ENCODE results near the gene FSTL3. TPM values are rescaled to one million over a fixed set of nuclear protein-coding genes. Genes with fewer than 3 reads are reported as not detected.
A peak's percentile ranks its signal among the peaks of the same experiment; 100 is the strongest.

The FSTL3 gene
- total and polyA plus RNA-seq, 7 donors, result 4.3 to 30.3 (median 6.3) TPM

DNA sequence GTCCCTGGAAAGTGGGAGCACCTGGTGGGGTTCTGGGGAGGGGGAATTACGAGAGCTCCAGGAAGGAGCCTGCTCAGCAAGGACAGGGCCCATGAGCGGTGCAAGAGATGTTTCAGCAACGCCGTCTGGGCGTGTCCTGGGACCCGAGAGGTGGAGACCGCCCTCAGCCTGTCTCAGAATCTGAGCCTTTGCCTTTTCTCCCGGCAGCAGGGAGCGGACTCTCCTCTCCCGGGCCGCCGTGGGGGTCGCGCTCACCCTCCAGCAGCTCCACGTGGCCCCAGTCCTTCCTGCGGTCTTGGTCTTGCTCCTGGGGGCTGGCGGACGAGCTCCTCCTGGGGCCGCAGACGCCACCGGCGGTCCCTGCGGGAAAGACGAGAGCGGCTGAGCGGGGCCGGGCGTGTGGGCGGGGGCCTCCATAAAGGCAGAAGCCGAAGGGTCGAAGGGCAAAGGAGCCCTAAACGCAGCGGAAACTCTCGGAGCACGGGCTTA, 43.6 kb upstream of the FSTL3 start:
- peak overlapping the region; percentile 96 for H3K4me3 ChIP-seq
- peak overlapping the region; percentile 86 for H3K27ac ChIP-seq
- H3K9me3 ChIP-seq, result no peaks in the 10 kb centered on the region
- DNase-seq (no peak), ATAC-seq (peak in 2 of 4 donors; percentile 6 to 12)
- H3K27me3 ChIP-seq (ENCODE audit: insufficient read depth in 3 of 3, low read length in 2 of 3), result no peaks in the 10 kb centered on the region
- 3 to 5% (median 4%) methylated on average over 32 to 35 of the region's 35 CpGs for WGBS, 3 donors
- TF ChIP-seq, protein P1, sequence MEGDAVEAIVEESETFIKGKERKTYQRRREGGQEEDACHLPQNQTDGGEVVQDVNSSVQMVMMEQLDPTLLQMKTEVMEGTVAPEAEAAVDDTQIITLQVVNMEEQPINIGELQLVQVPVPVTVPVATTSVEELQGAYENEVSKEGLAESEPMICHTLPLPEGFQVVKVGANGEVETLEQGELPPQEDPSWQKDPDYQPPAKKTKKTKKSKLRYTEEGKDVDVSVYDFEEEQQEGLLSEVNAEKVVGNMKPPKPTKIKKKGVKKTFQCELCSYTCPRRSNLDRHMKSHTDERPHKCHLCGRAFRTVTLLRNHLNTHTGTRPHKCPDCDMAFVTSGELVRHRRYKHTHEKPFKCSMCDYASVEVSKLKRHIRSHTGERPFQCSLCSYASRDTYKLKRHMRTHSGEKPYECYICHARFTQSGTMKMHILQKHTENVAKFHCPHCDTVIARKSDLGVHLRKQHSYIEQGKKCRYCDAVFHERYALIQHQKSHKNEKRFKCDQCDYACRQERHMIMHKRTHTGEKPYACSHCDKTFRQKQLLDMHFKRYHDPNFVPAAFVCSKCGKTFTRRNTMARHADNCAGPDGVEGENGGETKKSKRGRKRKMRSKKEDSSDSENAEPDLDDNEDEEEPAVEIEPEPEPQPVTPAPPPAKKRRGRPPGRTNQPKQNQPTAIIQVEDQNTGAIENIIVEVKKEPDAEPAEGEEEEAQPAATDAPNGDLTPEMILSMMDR (IDR thresholded peaks at IDR 0.05), result no peak
- H3K4me1 ChIP-seq, result peaks cover 14% of the 10 kb centered on the region
- intact Hi-C loops (cut with DNase I), result loop anchor here in 1 of 2 donors (5.0 kb wide), 1 partner anchor 55 kb away; no protein-coding TSS in a partner anchor
- peaks cover 0 to 35% of the 10 kb centered on the region in 2 donors for H3K36me3 ChIP-seq (ENCODE audit: insufficient read depth in 1 of 2, low read depth in 1 of 2)

DNA sequence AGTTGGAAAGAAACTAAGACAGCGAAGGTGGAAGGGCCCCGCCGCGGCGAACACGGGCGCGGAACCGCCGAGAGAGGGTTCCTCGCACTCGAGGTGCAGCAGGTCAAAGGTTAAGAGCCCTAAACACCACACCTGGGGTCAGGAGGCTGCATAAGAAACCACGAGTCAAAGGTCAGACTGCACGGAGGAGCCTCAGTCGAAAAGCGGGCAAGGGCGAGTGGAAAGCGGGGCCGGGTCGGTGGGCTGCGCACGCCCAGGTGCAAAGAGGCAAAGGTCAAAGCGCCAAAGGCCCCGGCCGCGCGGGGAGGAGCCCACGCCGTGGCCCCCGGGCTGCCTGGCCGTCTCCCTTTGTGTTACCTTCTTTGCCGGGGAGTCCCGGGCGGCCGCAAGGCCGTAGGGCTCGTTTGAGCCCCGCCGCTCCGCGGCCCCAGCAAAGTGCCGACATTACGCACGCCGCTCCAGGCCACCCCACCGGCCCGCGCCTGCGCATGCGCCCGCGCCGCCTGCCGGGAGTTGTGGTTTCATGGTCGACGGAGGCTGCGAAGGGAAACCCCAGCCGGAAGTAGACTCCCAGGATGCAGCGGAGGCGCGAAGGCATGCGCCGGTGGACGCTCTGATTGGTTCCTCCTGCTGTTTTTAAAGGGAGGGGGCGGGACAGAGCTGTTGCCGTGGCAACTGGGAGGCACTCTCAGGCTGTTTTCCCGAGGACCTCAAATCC, 43.0 kb upstream of the FSTL3 start, which contains the start of gene POLRMT:
Gene POLRMT (minus strand): TSS at position 470 of the 718 bp plus-strand sequence. CDS start 25 bp downstream, at position 445.
- TF ChIP-seq, protein P1 (IDR thresholded peaks at IDR 0.05), result no peak
- Histone ChIP-seq H3K9me3 (no peaks in the 10 kb centered on the region), H3K4me3 (peak within 1 kb of the TSS; percentile 96), H3K27ac (peak within 1 kb of the TSS; percentile 86), H3K27me3 (ENCODE audit: insufficient read depth in 3 of 3, low read length in 2 of 3) (no peaks in the 10 kb centered on the region), H3K4me1 (peaks cover 14% of the 10 kb centered on the region), H3K36me3 (ENCODE audit: insufficient read depth in 1 of 2, low read depth in 1 of 2) (peaks cover 0 to 29% of the 10 kb centered on the region in 2 donors)
- intact Hi-C loops (cut with DNase I), result loop anchor here in 1 of 2 donors (5.0 kb wide), 1 partner anchor 56 kb away; no protein-coding TSS in a partner anchor
- WGBS, 3 donors, result 0 to 1% (median 0%) methylated on average over 54 to 67 of the region's 67 CpGs
- peak; percentile 99 for DNase-seq
- peak; percentile 98 to 99 (median 99) for ATAC-seq

DNA sequence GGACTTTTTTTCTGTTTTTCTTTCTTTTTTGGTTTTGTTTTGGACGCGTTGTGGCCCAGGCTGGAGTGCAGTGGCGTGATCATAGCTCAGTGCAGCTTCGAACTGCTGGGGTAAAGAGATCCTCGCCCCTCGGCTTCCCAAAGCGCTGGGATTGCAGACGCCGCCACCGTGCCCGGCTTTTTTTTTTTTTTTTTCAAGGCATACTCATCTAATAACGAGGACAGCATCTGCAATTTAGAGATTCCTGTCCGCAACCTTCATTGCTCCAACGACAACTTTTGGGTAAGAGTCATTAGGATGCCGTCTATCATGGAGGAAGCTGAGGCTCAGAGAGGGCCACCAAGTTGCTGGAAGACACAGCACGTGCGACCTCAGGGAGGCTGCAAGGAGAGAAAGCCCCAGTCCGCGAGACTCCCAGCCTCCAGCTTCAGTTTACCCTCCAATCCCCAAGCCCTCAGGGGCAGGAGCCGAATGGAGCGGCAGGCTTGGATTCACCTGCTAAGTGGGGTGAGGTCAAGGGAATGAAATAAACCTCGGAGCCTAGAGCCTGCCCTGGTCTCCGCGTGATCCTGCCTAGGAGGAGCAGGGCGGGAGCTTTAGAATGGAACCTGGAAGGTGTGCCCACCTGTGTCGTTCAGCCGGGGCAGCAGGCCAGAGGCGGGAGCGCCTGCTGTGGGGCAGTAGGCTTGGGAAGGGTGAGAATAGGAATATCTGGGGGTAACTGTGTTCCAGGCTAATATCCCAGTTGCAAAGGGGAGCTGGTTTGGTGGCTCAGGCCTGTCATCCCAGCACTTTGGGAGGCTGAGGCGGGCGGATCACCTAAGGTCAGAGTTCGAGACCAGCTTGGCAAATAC, 42.2 kb upstream of the FSTL3 start:
- 21 to 25% (median 22%) methylated on average over 32 of the region's 32 CpGs for WGBS, 3 donors
- intact Hi-C loops (cut with DNase I), result loop anchor here in 1 of 2 donors (5.0 kb wide), 1 partner anchor 57 kb away; no protein-coding TSS in a partner anchor
- Histone ChIP-seq H3K4me3 (peak overlapping the region; percentile 96), H3K27me3 (ENCODE audit: insufficient read depth in 3 of 3, low read length in 2 of 3) (no peaks in the 10 kb centered on the region), H3K4me1 (peaks cover 19% of the 10 kb centered on the region), H3K27ac (peak overlapping the region; percentile 86), H3K9me3 (no peaks in the 10 kb centered on the region), H3K36me3 (ENCODE audit: insufficient read depth in 1 of 2, low read depth in 1 of 2) (peaks cover 0 to 21% of the 10 kb centered on the region in 2 donors)
- TF ChIP-seq, protein P1 (IDR thresholded peaks at IDR 0.05), result no peak
- ATAC-seq (peak in 1 of 4 donors; percentile 3), DNase-seq (no peak)

DNA sequence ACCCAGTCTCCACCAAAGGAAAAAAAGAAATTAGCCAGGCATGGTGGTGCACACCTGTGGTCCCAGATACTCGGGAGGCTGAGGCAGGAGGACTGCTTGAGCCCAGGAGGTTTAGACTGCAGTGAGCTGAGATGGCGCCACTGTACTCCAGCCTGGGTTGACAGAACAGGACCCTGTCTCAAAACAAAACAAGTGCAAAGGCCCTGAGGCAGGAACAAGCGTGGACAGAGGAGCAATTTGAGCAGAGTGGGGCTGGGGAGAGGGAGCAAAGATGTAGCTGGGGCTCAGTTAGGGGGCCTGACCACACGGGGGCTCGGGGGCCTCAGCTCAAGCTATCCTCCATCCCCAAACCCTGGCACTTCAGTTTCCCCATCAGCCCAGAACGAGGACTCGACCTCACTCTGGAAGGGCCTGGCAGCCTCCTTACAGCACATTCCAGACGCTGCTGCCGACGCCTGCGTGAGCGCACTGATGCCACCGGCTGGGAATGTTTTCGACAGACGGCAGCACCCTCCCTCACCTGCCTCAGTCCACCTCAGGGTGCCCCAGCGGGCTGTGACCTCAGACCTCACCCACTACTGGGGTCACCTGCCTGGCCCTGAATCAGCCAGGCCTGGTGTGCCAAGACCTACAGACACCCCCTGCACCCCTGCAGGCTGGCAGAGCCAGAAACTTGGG, 41.1 kb upstream of the FSTL3 start:
- H3K36me3 ChIP-seq (ENCODE audit: insufficient read depth in 1 of 2, low read depth in 1 of 2), result peaks cover 0 to 16% of the 10 kb centered on the region in 2 donors
- H3K27me3 ChIP-seq (ENCODE audit: insufficient read depth in 3 of 3, low read length in 2 of 3), result no peaks in the 10 kb centered on the region
- WGBS, 3 donors, result 85 to 90% (median 88%) methylated on average over 16 of the region's 16 CpGs
- DNase-seq (no peak), ATAC-seq (no peak)
- TF ChIP-seq, protein P1 (IDR thresholded peaks at IDR 0.05), result no peak
- no peak overlapping the region for H3K27ac ChIP-seq
- H3K4me3 ChIP-seq, result no peak overlapping the region
- no peaks in the 10 kb centered on the region for H3K9me3 ChIP-seq
- H3K4me1 ChIP-seq, result peaks cover 23% of the 10 kb centered on the region
- intact Hi-C loops (cut with DNase I), result loop anchor here in 1 of 2 donors (5.0 kb wide), 1 partner anchor 58 kb away; no protein-coding TSS in a partner anchor

All from psoas muscle (tissue), 8 donors.